Psoas muscle (tissue), 8 donors: ENCODE results near the gene DZANK1. TPM values are rescaled to one million over a fixed set of nuclear protein-coding genes. Genes with fewer than 3 reads are reported as not detected.

Source experiments
- ATAC-seq, 4 donors: fragments of 200-7000 bp; cut with Tn5 transposase; one replicate each; pipeline ENCODE4 v1.9.1; 2020; ENCODE audit warnings: moderate library complexity in 3 of 4, mild to moderate bottlenecking in 2 of 4
- DNase-seq, 2 donors: peaks; one replicate each; pipeline ENCODE4 v3.0.0-alpha.2; 2020
- H3K27ac ChIP-seq: fragments of 200-600 bp; one replicate; pipeline ENCODE4 v1.8.0; 2022
- H3K27me3 ChIP-seq, 3 donors: fragments of 200-600 bp in 1 of 3; one replicate each; pipeline versions ENCODE4 v1.6.1 to v1.8.0; 2013 to 2022; ENCODE audit warnings: low read length in 2 of 3, mild to moderate bottlenecking in 2 of 3, moderate library complexity in 1 of 3; ENCODE audit not compliant: insufficient read depth in 3 of 3
- H3K36me3 ChIP-seq, 2 donors: fragments of 200-600 bp in 1 of 2; one replicate each; pipeline versions ENCODE4 v1.6.1 to v1.8.0; 2013 to 2022; ENCODE audit warnings: low read depth in 1 of 2, mild to moderate bottlenecking in 1 of 2, moderate library complexity in 1 of 2; ENCODE audit not compliant: insufficient read depth in 1 of 2
- H3K4me1 ChIP-seq: fragments of 200-600 bp; one replicate; pipeline ENCODE4 v1.8.0; 2022
- H3K4me3 ChIP-seq: fragments of 200-600 bp; one replicate; pipeline ENCODE4 v1.8.0; 2022; ENCODE audit warnings: mild to moderate bottlenecking
- H3K9me3 ChIP-seq: fragments of 200-600 bp; one replicate; pipeline ENCODE4 v1.8.0; 2022
- CTCF ChIP-seq: fragments of 200-600 bp; IDR thresholded peaks from one replicate; pipeline ENCODE4 v1.8.0; 2022; ENCODE audit warnings: antibody characterized with exemption
- WGBS, 3 donors: extraction: QIAGEN DNeasy Blood & Tissue Kit; methylation state at CpG; one replicate each; pipeline versions ENCODE4 v1.1.6 to v1.1.7; 2013; 5-methylcytosine and 5-hydroxymethylcytosine counted together
- intact Hi-C, 2 donors: fragments of 100-400 bp; cut with DNase I; formaldehyde crosslinking; loops; one replicate each; pipeline versions ENCODE4 v1.11.0 to v1.14.2; 2022
- polyA plus RNA-seq, 3 donors: library from polyadenylated mRNA; stranded (reverse); fragments of 200-250 nt; gene quantifications; one replicate each; pipeline ENCODE4 v1.2.3, GENCODE V29; 2013
- total RNA-seq, 4 donors: library from RNA; stranded (reverse); fragmentation: NEBNext Ultra II Directional in 2 of 4; extraction: Animal tissue kit (Norgen Biotek cat#: 25700) in 2 of 4; gene quantifications; one replicate each; pipeline versions ENCODE4 v1.2.1 to v1.2.4, GENCODE V29; 2021 to 2023
- donor health status: healthy with polysubstance abuse.
- donor health status: DM: no; HTN: no; CAD: no; lungs with moderate emphysema.
- donor health status: Bipolar disorder and iron deficiency.
- donor health status: healthy.
- donor health status: DM: yes; HTN: yes; CAD: no.
- donor health status: DM: no; HTN: no; CAD: no.
- donor health status: DM: no; HTN: no; CAD: no.
- donor health status: DM: yes; HTN: yes; CAD: no.

The DZANK1 gene
- total and polyA plus RNA-seq, 7 donors: 0.25 to 0.96 (median 0.47) TPM

- Histone ChIP-seq H3K27me3 (no peaks in the 10 kb centered on the region), H3K36me3 (no peaks in the 10 kb centered on the region), H3K4me3 (no peak overlapping the region), H3K9me3 (no peaks in the 10 kb centered on the region), H3K27ac (no peak overlapping the region), H3K4me1 (no peaks in the 10 kb centered on the region)
- DNase-seq (no peak), ATAC-seq (no peak)
- WGBS, 3 donors: 91 to 93% (median 93%) methylated on average over 9 of the region's 9 CpGs
- no peak for TF ChIP-seq CTCF
- intact Hi-C loops: no loop called here
Observed at GRCh38 chr20:18430172-18430826, 36.5 kb downstream of the DZANK1 start.

GRCh38 chr20:18428490-18429173 lies 38.2 kb downstream of the DZANK1 start:
- Histone ChIP-seq H3K4me1 (no peaks in the 10 kb centered on the region), H3K36me3 (no peaks in the 10 kb centered on the region), H3K27me3 (no peaks in the 10 kb centered on the region), H3K9me3 (no peaks in the 10 kb centered on the region), H3K27ac (no peak overlapping the region), H3K4me3 (no peak overlapping the region)
- 64 to 72% (median 66%) methylated on average over 3 of the region's 3 CpGs for WGBS, 3 donors
- no peak for TF ChIP-seq CTCF
- DNase-seq (no peak), ATAC-seq (no peak)
- intact Hi-C loops: no loop called here

- DNase-seq (no peak), ATAC-seq (no peak)
- 92 to 97% (median 93%) methylated on average over 2 of the region's 2 CpGs for WGBS, 3 donors
- Histone ChIP-seq H3K36me3 (no peaks in the 10 kb centered on the region), H3K4me3 (no peak overlapping the region), H3K9me3 (no peaks in the 10 kb centered on the region), H3K27ac (no peak overlapping the region), H3K4me1 (no peaks in the 10 kb centered on the region), H3K27me3 (no peaks in the 10 kb centered on the region)
- no peak for TF ChIP-seq CTCF
- intact Hi-C loops: no loop called here
Observed at GRCh38 chr20:18427214-18427613, 39.6 kb downstream of the DZANK1 start.

GRCh38 chr20:18421608-18422007 lies 45.2 kb downstream of the DZANK1 start:
- H3K4me3 ChIP-seq: no peak overlapping the region
- ATAC-seq (no peak), DNase-seq (no peak)
- no peaks in the 10 kb centered on the region for H3K27me3 ChIP-seq
- no peaks in the 10 kb centered on the region for H3K4me1 ChIP-seq
- intact Hi-C loops: no loop called here
- no peaks in the 10 kb centered on the region for H3K9me3 ChIP-seq
- H3K36me3 ChIP-seq: no peaks in the 10 kb centered on the region
- no peak overlapping the region for H3K27ac ChIP-seq
- TF ChIP-seq CTCF: no peak
